Peyer's patch (tissue), 4 donors: ENCODE measurements around the gene ERG28.

ENCODE experiments used
- POLR2A ChIP-seq, 2 donors: fragments of 450-650 bp; IDR thresholded peaks; one replicate each; pipeline ENCODE4 v1.5.1; 2017; ENCODE audit warnings: antibody characterized with exemption in 2 of 2, mild to moderate bottlenecking in 2 of 2, moderate library complexity in 2 of 2
- TF ChIP-seq, protein P1 (sequence below), 6 experiments: fragments of 450-650 bp in 4 of 6; fragments of 200-600 bp in 2 of 6; sonication (generic) in 1 of 6; IDR thresholded peaks; one replicate each; pipeline ENCODE4 v1.5.1; 2017 to 2019; ENCODE audit warnings: antibody characterized with exemption in 6 of 6, mild to moderate bottlenecking in 3 of 6, moderate library complexity in 1 of 6

DNA sequence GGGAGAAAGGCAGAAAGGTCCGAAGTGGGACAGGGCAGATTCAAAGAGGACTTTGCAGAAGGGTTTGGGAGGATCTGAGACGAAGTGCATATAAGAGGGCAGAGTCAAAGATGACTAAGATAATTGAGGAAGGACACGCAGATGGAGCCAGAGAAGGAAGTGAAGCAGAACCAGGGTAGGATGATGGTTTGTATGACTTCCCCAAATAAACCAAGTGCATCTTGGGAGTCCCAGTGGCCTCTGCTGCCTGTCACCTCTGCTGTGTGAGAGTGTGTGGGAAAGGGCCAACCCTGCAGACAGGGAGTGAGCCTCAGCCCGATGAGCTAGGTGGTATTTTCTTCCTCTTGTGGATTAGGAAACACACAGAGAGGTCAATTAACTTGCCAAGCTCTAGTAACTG, 45.5 kb downstream of the ERG28 start:
- TF ChIP-seq, protein P1, sequence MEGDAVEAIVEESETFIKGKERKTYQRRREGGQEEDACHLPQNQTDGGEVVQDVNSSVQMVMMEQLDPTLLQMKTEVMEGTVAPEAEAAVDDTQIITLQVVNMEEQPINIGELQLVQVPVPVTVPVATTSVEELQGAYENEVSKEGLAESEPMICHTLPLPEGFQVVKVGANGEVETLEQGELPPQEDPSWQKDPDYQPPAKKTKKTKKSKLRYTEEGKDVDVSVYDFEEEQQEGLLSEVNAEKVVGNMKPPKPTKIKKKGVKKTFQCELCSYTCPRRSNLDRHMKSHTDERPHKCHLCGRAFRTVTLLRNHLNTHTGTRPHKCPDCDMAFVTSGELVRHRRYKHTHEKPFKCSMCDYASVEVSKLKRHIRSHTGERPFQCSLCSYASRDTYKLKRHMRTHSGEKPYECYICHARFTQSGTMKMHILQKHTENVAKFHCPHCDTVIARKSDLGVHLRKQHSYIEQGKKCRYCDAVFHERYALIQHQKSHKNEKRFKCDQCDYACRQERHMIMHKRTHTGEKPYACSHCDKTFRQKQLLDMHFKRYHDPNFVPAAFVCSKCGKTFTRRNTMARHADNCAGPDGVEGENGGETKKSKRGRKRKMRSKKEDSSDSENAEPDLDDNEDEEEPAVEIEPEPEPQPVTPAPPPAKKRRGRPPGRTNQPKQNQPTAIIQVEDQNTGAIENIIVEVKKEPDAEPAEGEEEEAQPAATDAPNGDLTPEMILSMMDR (IDR thresholded peaks at IDR 0.05) = no peak
- no peak for TF ChIP-seq POLR2A (IDR thresholded peaks at IDR 0.05)
